CD1c-positive myeloid dendritic cell (primary cell): ENCODE results near the gene KIR2DL4.
"Not testable (repeated sequence)": the region's sequence is repeated elsewhere in the genome, so short reads cannot be mapped to it uniquely, and the experiment has no call there.

ENCODE experiments used
- DNase-seq: peaks from one replicate; pipeline ENCODE4 v3.0.0-alpha.2; 2016; ENCODE audit errors: extremely low spot score

Gene KIR2DL4

GRCh38 chr19:54804571-54804970 is 1.2 kb downstream of the KIR2DL4 start:
- DNase-seq, result no peak

- no peak for DNase-seq
These were observed 2.5 kb downstream of the KIR2DL4 start for GRCh38 chr19:54805665-54806515.

- no peak for DNase-seq
These were observed 3.1 kb downstream of the KIR2DL4 start for GRCh38 chr19:54806516-54806838.

GRCh38 chr19:54814571-54814970 is 11.2 kb downstream of the KIR2DL4 start:
- DNase-seq, result not testable (repeated sequence)

- not testable (repeated sequence) for DNase-seq
These were observed 12.8 kb downstream of the KIR2DL4 start, which contains the start of gene KIR3DL1 for GRCh38 chr19:54816251-54816650. TSS of gene KIR3DL1 (plus strand) at chr19:54816468.

GRCh38 chr19:54817670-54818536 is 14.5 kb downstream of the KIR2DL4 start:
- no peak for DNase-seq

GRCh38 chr19:54824416-54824815 is 21.0 kb downstream of the KIR2DL4 start:
- DNase-seq, result peak; percentile 19

GRCh38 chr19:54825326-54825725 is 21.9 kb downstream of the KIR2DL4 start:
- peak; percentile 9 for DNase-seq

- not testable (repeated sequence) for DNase-seq
These were observed 24.7 kb downstream of the KIR2DL4 start for GRCh38 chr19:54828064-54828463.

GRCh38 chr19:54832496-54832895 is 29.1 kb downstream of the KIR2DL4 start, which contains the start of gene KIR2DS4:
TSS of gene KIR2DS4 (plus strand) at chr19:54832676.
- not testable (repeated sequence) for DNase-seq

- DNase-seq, result not testable (repeated sequence)
These were observed 31.7 kb downstream of the KIR2DL4 start for GRCh38 chr19:54835126-54835525.

- DNase-seq, result peak; percentile 36
These were observed 34.1 kb downstream of the KIR2DL4 start for GRCh38 chr19:54837522-54837921.

GRCh38 chr19:54843171-54843570 is 39.8 kb downstream of the KIR2DL4 start:
- not testable (repeated sequence) for DNase-seq

GRCh38 chr19:54850061-54850640 is 46.7 kb downstream of the KIR2DL4 start, which contains the start of gene KIR3DL2:
TSS of gene KIR3DL2 (plus strand) at chr19:54850443. CDS start at chr19:54850476, 33 bp downstream.
- DNase-seq, result not testable (repeated sequence)

GRCh38 chr19:54850930-54851329 is 47.5 kb downstream of the KIR2DL4 start:
- no peak for DNase-seq

- no peak for DNase-seq
These were observed 47.9 kb downstream of the KIR2DL4 start for GRCh38 chr19:54851353-54851752.

- DNase-seq, result peak; percentile 33
These were observed 51.8 kb downstream of the KIR2DL4 start for GRCh38 chr19:54855241-54855640.

GRCh38 chr19:54858476-54858875 is 55.1 kb downstream of the KIR2DL4 start:
- not testable (repeated sequence) for DNase-seq

GRCh38 chr19:54859421-54859820 is 56.0 kb downstream of the KIR2DL4 start:
- peak; percentile 81 for DNase-seq

GRCh38 chr19:54863459-54863858 is 60.0 kb downstream of the KIR2DL4 start:
- not testable (repeated sequence) for DNase-seq
